GM23338 (cell line): ENCODE measurements around the gene CRNKL1. TPM values are rescaled to one million over a fixed set of nuclear protein-coding genes. Genes with fewer than 3 reads are reported as not detected.

Experiments used
- ATAC-seq: fragments of 200-7000 bp; cut with Tn5 transposase; 3 replicates; pipeline ENCODE4 v1.9.1; 2020
- DNase-seq: peaks from one replicate; pipeline ENCODE4 v3.0.0-alpha.2; 2015; ENCODE audit warnings: low spot score
- H2AFZ ChIP-seq: fragments of 200-600 bp; sonication (generic); 2 replicates; pipeline ENCODE4 v1.8.0; 2016; ENCODE audit warnings: antibody characterized with exemption, mild to moderate bottlenecking, moderate library complexity
- H3F3A ChIP-seq: fragments of 200-600 bp; sonication (generic); replicated peaks from 2 replicates; pipeline ENCODE4 v1.8.0; 2017; ENCODE audit warnings: antibody characterized with exemption, mixed run types, low read depth
- H3K27ac ChIP-seq: fragments of 200-600 bp; sonication (generic); 2 replicates; pipeline ENCODE4 v1.6.1; 2016; ENCODE audit warnings: low read depth
- H3K27me3 ChIP-seq: fragments of 200-600 bp; sonication (generic); 2 replicates; pipeline ENCODE4 v1.8.0; 2016; ENCODE audit warnings: mild to moderate bottlenecking, mixed run types, moderate library complexity; ENCODE audit not compliant: insufficient read depth
- H3K36me3 ChIP-seq: fragments of 200-600 bp; sonication (generic); 2 replicates; pipeline ENCODE4 v1.8.0; 2016; ENCODE audit warnings: mild to moderate bottlenecking; ENCODE audit not compliant: insufficient read depth
- H3K4me1 ChIP-seq: fragments of 200-600 bp; sonication (generic); 2 replicates; pipeline ENCODE4 v1.8.0; 2016; ENCODE audit warnings: mild to moderate bottlenecking, moderate library complexity; ENCODE audit not compliant: insufficient read depth
- H3K4me2 ChIP-seq: fragments of 200-600 bp; sonication (generic); 2 replicates; pipeline ENCODE4 v1.7.1; 2017; ENCODE audit warnings: mixed run types
- H3K4me3 ChIP-seq: fragments of 200-600 bp; sonication (generic); 2 replicates; pipeline ENCODE4 v1.6.1; 2016; ENCODE audit warnings: mixed run types
- H3K79me2 ChIP-seq: fragments of 200-600 bp; sonication (generic); replicated peaks from 2 replicates; pipeline ENCODE4 v1.8.0; 2017; ENCODE audit warnings: mild to moderate bottlenecking; ENCODE audit not compliant: insufficient read depth
- H3K9me2 ChIP-seq: fragments of 200-600 bp; sonication (generic); 2 replicates; pipeline ENCODE4 v1.8.0; 2017; ENCODE audit not compliant: insufficient read depth
- H4K20me1 ChIP-seq: fragments of 200-600 bp; sonication (generic); replicated peaks from 2 replicates; pipeline ENCODE4 v1.8.0; 2017; ENCODE audit warnings: mild to moderate bottlenecking; ENCODE audit not compliant: insufficient read depth
- H3K27ac Mint-ChIP-seq: 2 replicates; pipeline ENCODE4 v1.8.0; 2020; ENCODE audit warnings: inconsistent platforms, mild to moderate bottlenecking, moderate library complexity, mixed read lengths
- H3K27me3 Mint-ChIP-seq: 3 replicates; pipeline ENCODE4 v1.8.0; 2022; ENCODE audit warnings: low read depth, mild to moderate bottlenecking, moderate library complexity, mixed read lengths, inconsistent platforms; ENCODE audit not compliant: insufficient read depth, poor library complexity
- H3K36me3 Mint-ChIP-seq: 3 replicates; pipeline ENCODE4 v1.8.0; 2021; ENCODE audit warnings: low read depth, mild to moderate bottlenecking, inconsistent platforms, moderate library complexity, mixed read lengths
- H3K4me1 Mint-ChIP-seq: 3 replicates; pipeline ENCODE4 v1.8.0; 2020; ENCODE audit warnings: mild to moderate bottlenecking, inconsistent platforms, mixed read lengths
- H3K4me3 Mint-ChIP-seq: 3 replicates; pipeline ENCODE4 v1.8.0; 2021; ENCODE audit warnings: moderate library complexity, mild to moderate bottlenecking, inconsistent platforms, mixed read lengths
- H3K9me3 Mint-ChIP-seq: 3 replicates; pipeline ENCODE4 v1.8.0; 2020; ENCODE audit warnings: moderate library complexity, mild to moderate bottlenecking, inconsistent platforms, mixed read lengths
- CREB1 ChIP-seq: fragments of 250-450 bp; sonication (Bioruptor Pico); IDR thresholded peaks from 2 replicates; pipeline ENCODE4 v1.5.0; 2020; ENCODE audit warnings: low read depth, mild to moderate bottlenecking, moderate library complexity
- EZH2 ChIP-seq: fragments of 200-600 bp; sonication (generic); IDR thresholded peaks from one replicate; pipeline ENCODE4 v1.8.0; 2017; ENCODE audit warnings: antibody characterized with exemption, mild to moderate bottlenecking, low read depth; ENCODE audit not compliant: unreplicated experiment
- JUNB ChIP-seq: IDR thresholded peaks from one replicate; pipeline ENCODE4 v1.6.1; 2016; ENCODE audit warnings: antibody characterized with exemption; ENCODE audit not compliant: unreplicated experiment
- NANOG ChIP-seq: IDR thresholded peaks from 2 replicates; pipeline ENCODE4 v1.6.1; 2016; ENCODE audit warnings: antibody characterized with exemption, borderline replicate concordance
- POLR2AphosphoS5 ChIP-seq: IDR thresholded peaks from 2 replicates; pipeline ENCODE4 v1.6.1; 2016; ENCODE audit warnings: antibody characterized with exemption, low read depth
- STAT1 ChIP-seq: IDR thresholded peaks from one replicate; pipeline ENCODE4 v1.6.1; 2016; ENCODE audit warnings: antibody characterized with exemption; ENCODE audit not compliant: unreplicated experiment
- ZNF331 ChIP-seq: fragments of 250-450 bp; sonication (Bioruptor Pico); IDR thresholded peaks from 2 replicates; pipeline ENCODE4 v1.5.0; 2020; ENCODE audit warnings: low read depth, mild to moderate bottlenecking, moderate library complexity
- polyA plus RNA-seq: library from polyadenylated mRNA; unstranded; fragments of >200 nt; fragmentation: Nextera tagmentation; extraction: Ambion mirVana; gene quantifications from 2 replicates; pipeline ENCODE4 v1.2.1, GENCODE V29; 2016
- total RNA-seq: library from RNA; depleted of rRNA; stranded (reverse); fragments of >200 nt; shearing (Covaris generic); gene quantifications from 2 replicates; pipeline ENCODE4 v1.2.3, GENCODE V29; 2014
- TF ChIP-seq, protein P1 (sequence below): fragments of 250-450 bp; sonication (Bioruptor Pico); IDR thresholded peaks from 2 replicates; pipeline ENCODE4 v1.5.0; 2020; ENCODE audit warnings: mild to moderate bottlenecking, moderate library complexity
- TF ChIP-seq, protein P2 (sequence below): IDR thresholded peaks from one replicate; pipeline ENCODE4 v1.6.1; 2018; ENCODE audit warnings: antibody characterized with exemption; ENCODE audit not compliant: unreplicated experiment
- TF ChIP-seq, protein P3 (sequence below): IDR thresholded peaks from 2 replicates; pipeline ENCODE4 v1.6.1; 2016; ENCODE audit warnings: antibody characterized with exemption

Gene CRNKL1
- total and polyA plus RNA-seq, 2 experiments from 2014 or later, result 24.2 to 27.2 TPM

DNA sequence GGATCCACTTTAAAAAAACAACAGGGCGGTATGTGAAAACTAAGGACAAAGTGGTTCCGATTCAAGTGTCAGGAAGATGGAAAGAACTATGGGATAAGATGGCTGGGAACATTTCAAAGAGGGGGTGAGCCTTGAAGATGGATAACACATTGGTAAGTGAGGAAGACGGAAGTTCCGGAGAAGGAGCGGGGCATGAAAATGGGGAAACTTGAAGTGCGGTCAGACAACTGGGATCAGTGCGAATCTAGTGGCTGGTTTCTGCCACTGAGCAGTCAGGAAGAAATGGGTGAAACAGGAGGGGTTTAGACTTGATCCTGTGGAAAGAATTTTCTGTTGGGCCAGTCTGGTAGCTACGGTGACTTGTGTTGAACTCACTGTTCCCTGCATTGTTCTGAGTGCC is 33.9 kb downstream of the CRNKL1 start (continued):
- TF ChIP-seq, protein P1, sequence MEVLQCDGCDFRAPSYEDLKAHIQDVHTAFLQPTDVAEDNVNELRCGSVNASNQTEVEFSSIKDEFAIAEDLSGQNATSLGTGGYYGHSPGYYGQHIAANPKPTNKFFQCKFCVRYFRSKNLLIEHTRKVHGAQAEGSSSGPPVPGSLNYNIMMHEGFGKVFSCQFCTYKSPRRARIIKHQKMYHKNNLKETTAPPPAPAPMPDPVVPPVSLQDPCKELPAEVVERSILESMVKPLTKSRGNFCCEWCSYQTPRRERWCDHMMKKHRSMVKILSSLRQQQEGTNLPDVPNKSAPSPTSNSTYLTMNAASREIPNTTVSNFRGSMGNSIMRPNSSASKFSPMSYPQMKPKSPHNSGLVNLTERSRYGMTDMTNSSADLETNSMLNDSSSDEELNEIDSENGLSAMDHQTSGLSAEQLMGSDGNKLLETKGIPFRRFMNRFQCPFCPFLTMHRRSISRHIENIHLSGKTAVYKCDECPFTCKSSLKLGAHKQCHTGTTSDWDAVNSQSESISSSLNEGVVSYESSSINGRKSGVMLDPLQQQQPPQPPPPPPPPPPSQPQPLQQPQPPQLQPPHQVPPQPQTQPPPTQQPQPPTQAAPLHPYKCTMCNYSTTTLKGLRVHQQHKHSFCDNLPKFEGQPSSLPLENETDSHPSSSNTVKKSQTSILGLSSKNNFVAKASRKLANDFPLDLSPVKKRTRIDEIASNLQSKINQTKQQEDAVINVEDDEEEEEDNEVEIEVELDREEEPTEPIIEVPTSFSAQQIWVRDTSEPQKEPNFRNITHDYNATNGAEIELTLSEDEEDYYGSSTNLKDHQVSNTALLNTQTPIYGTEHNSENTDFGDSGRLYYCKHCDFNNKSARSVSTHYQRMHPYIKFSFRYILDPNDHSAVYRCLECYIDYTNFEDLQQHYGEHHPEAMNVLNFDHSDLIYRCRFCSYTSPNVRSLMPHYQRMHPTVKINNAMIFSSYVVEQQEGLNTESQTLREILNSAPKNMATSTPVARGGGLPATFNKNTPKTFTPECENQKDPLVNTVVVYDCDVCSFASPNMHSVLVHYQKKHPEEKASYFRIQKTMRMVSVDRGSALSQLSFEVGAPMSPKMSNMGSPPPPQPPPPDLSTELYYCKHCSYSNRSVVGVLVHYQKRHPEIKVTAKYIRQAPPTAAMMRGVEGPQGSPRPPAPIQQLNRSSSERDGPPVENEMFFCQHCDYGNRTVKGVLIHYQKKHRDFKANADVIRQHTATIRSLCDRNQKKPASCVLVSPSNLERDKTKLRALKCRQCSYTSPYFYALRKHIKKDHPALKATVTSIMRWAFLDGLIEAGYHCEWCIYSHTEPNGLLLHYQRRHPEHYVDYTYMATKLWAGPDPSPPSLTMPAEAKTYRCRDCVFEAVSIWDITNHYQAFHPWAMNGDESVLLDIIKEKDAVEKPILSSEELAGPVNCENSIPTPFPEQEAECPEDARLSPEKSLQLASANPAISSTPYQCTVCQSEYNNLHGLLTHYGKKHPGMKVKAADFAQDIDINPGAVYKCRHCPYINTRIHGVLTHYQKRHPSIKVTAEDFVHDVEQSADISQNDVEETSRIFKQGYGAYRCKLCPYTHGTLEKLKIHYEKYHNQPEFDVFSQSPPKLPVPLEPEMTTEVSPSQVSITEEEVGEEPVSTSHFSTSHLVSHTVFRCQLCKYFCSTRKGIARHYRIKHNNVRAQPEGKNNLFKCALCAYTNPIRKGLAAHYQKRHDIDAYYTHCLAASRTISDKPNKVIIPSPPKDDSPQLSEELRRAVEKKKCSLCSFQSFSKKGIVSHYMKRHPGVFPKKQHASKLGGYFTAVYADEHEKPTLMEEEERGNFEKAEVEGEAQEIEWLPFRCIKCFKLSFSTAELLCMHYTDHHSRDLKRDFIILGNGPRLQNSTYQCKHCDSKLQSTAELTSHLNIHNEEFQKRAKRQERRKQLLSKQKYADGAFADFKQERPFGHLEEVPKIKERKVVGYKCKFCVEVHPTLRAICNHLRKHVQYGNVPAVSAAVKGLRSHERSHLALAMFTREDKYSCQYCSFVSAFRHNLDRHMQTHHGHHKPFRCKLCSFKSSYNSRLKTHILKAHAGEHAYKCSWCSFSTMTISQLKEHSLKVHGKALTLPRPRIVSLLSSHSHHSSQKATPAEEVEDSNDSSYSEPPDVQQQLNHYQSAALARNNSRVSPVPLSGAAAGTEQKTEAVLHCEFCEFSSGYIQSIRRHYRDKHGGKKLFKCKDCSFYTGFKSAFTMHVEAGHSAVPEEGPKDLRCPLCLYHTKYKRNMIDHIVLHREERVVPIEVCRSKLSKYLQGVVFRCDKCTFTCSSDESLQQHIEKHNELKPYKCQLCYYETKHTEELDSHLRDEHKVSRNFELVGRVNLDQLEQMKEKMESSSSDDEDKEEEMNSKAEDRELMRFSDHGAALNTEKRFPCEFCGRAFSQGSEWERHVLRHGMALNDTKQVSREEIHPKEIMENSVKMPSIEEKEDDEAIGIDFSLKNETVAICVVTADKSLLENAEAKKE (CRISPR knock-in tag), result no peak
- TF ChIP-seq, protein P2, sequence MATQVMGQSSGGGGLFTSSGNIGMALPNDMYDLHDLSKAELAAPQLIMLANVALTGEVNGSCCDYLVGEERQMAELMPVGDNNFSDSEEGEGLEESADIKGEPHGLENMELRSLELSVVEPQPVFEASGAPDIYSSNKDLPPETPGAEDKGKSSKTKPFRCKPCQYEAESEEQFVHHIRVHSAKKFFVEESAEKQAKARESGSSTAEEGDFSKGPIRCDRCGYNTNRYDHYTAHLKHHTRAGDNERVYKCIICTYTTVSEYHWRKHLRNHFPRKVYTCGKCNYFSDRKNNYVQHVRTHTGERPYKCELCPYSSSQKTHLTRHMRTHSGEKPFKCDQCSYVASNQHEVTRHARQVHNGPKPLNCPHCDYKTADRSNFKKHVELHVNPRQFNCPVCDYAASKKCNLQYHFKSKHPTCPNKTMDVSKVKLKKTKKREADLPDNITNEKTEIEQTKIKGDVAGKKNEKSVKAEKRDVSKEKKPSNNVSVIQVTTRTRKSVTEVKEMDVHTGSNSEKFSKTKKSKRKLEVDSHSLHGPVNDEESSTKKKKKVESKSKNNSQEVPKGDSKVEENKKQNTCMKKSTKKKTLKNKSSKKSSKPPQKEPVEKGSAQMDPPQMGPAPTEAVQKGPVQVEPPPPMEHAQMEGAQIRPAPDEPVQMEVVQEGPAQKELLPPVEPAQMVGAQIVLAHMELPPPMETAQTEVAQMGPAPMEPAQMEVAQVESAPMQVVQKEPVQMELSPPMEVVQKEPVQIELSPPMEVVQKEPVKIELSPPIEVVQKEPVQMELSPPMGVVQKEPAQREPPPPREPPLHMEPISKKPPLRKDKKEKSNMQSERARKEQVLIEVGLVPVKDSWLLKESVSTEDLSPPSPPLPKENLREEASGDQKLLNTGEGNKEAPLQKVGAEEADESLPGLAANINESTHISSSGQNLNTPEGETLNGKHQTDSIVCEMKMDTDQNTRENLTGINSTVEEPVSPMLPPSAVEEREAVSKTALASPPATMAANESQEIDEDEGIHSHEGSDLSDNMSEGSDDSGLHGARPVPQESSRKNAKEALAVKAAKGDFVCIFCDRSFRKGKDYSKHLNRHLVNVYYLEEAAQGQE, result no peak

DNA sequence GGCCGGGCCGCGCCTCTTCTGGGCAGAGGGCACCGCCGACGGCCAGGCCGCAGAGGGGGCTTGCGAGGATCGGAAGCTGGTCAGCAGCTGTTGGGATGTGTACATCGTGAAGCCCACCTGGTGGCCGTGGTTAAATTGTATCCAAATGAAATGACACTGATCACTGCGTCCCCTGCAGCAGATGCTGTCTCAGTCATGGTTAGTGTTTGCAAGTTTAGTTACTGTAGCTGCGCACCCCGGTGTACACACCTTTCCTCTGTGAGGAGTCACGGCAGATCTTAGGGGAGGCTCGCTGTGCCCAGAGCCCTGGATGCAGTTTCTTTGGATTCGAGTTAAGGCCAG is 34.5 kb downstream of the CRNKL1 start:
- H2AFZ ChIP-seq, result peak overlapping the region; percentile 96
- Mint-ChIP-seq H3K36me3 (peaks cover 5% of the 10 kb centered on the region; the same call in 2 of the 3 replicates), H3K4me3 (peak overlapping the region; percentile 90), H3K9me3 (no peaks in the 10 kb centered on the region), H3K4me1 (peaks cover 22% of the 10 kb centered on the region), H3K27ac (no peak overlapping the region), H3K27me3 (peaks cover 13% of the 10 kb centered on the region)
- no peaks in the 10 kb centered on the region for H3K36me3 ChIP-seq
- peak overlapping the region; percentile 96 for H3K4me2 ChIP-seq
- H3K4me1 ChIP-seq, result peaks cover 5% of the 10 kb centered on the region
- peak overlapping the region; percentile 87 for H3K4me3 ChIP-seq
- H3K27me3 ChIP-seq, result no peaks in the 10 kb centered on the region
- no peak for ATAC-seq
- peaks cover 11% of the 10 kb centered on the region for H4K20me1 ChIP-seq
- no peak overlapping the region for H3K27ac ChIP-seq
- H3F3A ChIP-seq, result no peaks in the 10 kb centered on the region
- no peak for DNase-seq
- peaks cover 50% of the 10 kb centered on the region for H3K79me2 ChIP-seq
- no peaks in the 10 kb centered on the region for H3K9me2 ChIP-seq
- TF ChIP-seq JUNB, result no peak
- no peak for TF ChIP-seq NANOG
- TF ChIP-seq, protein P2, result no peak
- no peak for TF ChIP-seq EZH2
- TF ChIP-seq, protein P3, sequence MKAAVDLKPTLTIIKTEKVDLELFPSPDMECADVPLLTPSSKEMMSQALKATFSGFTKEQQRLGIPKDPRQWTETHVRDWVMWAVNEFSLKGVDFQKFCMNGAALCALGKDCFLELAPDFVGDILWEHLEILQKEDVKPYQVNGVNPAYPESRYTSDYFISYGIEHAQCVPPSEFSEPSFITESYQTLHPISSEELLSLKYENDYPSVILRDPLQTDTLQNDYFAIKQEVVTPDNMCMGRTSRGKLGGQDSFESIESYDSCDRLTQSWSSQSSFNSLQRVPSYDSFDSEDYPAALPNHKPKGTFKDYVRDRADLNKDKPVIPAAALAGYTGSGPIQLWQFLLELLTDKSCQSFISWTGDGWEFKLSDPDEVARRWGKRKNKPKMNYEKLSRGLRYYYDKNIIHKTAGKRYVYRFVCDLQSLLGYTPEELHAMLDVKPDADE, result no peak
- no peak for TF ChIP-seq POLR2AphosphoS5
- no peak for TF ChIP-seq CREB1
- no peak for TF ChIP-seq STAT1
- no peak for TF ChIP-seq ZNF331 (CRISPR knock-in tag)
